GM12873 (cell line): ENCODE data around the gene UBR4.

Experiments
- CTCF ChIP-seq: IDR thresholded peaks from 2 replicates; pipeline ENCODE4 v1.5.1; 2012; ENCODE audit warnings: low read depth, mild to moderate bottlenecking, moderate library complexity, low read length, control low read depth; ENCODE audit not compliant: insufficient read depth; ENCODE audit errors: missing control alignments

Gene UBR4

GRCh38 chr1:19196331-19196730 lies 13.7 kb downstream of the UBR4 start:
- TF ChIP-seq CTCF = no peak

GRCh38 chr1:19193004-19193403 lies 17.1 kb downstream of the UBR4 start:
- TF ChIP-seq CTCF = no peak

- no peak for TF ChIP-seq CTCF
Measured at GRCh38 chr1:19191811-19192210, 18.3 kb downstream of the UBR4 start.

GRCh38 chr1:19190468-19190867 lies 19.6 kb downstream of the UBR4 start:
- no peak for TF ChIP-seq CTCF

GRCh38 chr1:19189270-19189669 lies 20.8 kb downstream of the UBR4 start:
- TF ChIP-seq CTCF = no peak

- no peak for TF ChIP-seq CTCF
Measured at GRCh38 chr1:19187852-19188251, 22.2 kb downstream of the UBR4 start.

GRCh38 chr1:19186001-19186400 lies 24.1 kb downstream of the UBR4 start:
- no peak for TF ChIP-seq CTCF
